HUES48 (cell line): ENCODE data around the gene SPPL3.

Experiments used
- H3K27ac ChIP-seq: one replicate; pipeline ENCODE4 v1.7.0; 2013; ENCODE audit warnings: low read depth, low read length, inconsistent platforms
- H3K27me3 ChIP-seq: 2 replicates; pipeline ENCODE4 v1.6.1; 2013; ENCODE audit warnings: mild to moderate bottlenecking, low read length; ENCODE audit not compliant: control insufficient read depth, insufficient read depth
- H3K36me3 ChIP-seq: 2 replicates; pipeline ENCODE4 v1.6.1; 2013; ENCODE audit warnings: low read length; ENCODE audit not compliant: control insufficient read depth, insufficient read depth
- H3K4me1 ChIP-seq: 2 replicates; pipeline ENCODE4 v1.6.1; 2013; ENCODE audit warnings: mild to moderate bottlenecking, low read length; ENCODE audit not compliant: control insufficient read depth, insufficient read depth
- H3K4me3 ChIP-seq: 2 replicates; pipeline ENCODE4 v1.5.1; 2013; ENCODE audit warnings: mild to moderate bottlenecking, low read depth, low read length
- H3K9ac ChIP-seq: 2 replicates; pipeline ENCODE4 v1.6.1; 2013; ENCODE audit warnings: mild to moderate bottlenecking, low read depth, low read length, moderate library complexity
- H3K9me3 ChIP-seq: 2 replicates; pipeline ENCODE4 v1.6.1; 2013; ENCODE audit warnings: low read length; ENCODE audit not compliant: control insufficient read depth, insufficient read depth

Gene SPPL3

GRCh38 chr12:120720987-120721801, 183.0 kb downstream of the SPPL3 start:
- no peak overlapping the region for H3K27ac ChIP-seq
- H3K9ac ChIP-seq = no peak overlapping the region
- H3K27me3 ChIP-seq = 0 out of 2 replicates have a peak, but pooled peaks cover 3% of the 10 kb centered on the region
- H3K4me3 ChIP-seq = no peak overlapping the region
- H3K36me3 ChIP-seq = peaks cover 76% of the 10 kb centered on the region
- H3K9me3 ChIP-seq = no peaks in the 10 kb centered on the region
- peaks cover 9% of the 10 kb centered on the region; the same call in 1 of the 2 replicates for H3K4me1 ChIP-seq

- Histone ChIP-seq H3K27me3 (no peaks in the 10 kb centered on the region), H3K9ac (no peak overlapping the region), H3K36me3 (peaks cover 83% of the 10 kb centered on the region), H3K4me3 (no peak overlapping the region), H3K27ac (no peak overlapping the region), H3K9me3 (no peaks in the 10 kb centered on the region), H3K4me1 (peaks cover 8% of the 10 kb centered on the region; the same call in 1 of the 2 replicates)
These were observed 183.7 kb downstream of the SPPL3 start for GRCh38 chr12:120720234-120720986.

DNA sequence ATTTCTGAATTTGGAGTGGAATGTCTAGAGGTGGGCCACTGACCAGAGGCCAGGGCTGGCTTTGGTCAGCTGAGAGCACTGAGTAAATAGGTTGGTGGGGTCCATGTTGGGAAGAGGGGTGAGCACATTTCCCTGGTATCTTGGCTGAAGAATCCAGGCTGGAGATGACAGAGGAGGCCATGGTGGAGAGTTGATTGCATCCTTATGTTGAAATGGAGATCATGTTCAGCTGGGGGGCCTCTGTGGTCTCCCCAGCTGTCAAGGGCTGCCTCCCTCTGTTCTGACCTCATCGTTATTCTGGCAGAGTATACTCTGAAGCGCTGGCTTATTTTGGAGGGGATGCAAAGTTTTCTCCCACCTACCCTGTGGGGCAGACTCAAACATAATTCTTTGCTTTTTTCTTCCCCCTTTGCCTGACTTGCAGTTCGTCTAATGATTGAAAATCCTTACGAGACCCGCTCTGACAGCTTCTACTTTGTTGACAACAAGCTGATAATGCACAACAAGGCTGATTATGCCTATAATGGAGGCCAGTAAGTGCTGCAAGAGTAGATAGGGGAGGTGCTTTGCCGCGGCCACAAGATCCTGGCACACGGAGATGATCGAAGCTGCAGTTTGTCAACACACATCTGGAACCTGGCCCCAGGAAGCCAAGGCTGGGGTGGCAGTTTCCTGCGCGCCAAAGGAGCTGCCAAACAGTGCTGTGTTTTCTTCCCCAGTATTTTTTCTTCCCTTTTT, 184.5 kb downstream of the SPPL3 start:
- no peak overlapping the region for H3K9ac ChIP-seq
- H3K4me3 ChIP-seq = no peak overlapping the region
- no peak overlapping the region for H3K27ac ChIP-seq
- peaks cover 2% of the 10 kb centered on the region; the same call in 1 of the 2 replicates for H3K4me1 ChIP-seq
- no peaks in the 10 kb centered on the region for H3K9me3 ChIP-seq
- H3K36me3 ChIP-seq = peaks cover 89% of the 10 kb centered on the region
- no peaks in the 10 kb centered on the region for H3K27me3 ChIP-seq

DNA sequence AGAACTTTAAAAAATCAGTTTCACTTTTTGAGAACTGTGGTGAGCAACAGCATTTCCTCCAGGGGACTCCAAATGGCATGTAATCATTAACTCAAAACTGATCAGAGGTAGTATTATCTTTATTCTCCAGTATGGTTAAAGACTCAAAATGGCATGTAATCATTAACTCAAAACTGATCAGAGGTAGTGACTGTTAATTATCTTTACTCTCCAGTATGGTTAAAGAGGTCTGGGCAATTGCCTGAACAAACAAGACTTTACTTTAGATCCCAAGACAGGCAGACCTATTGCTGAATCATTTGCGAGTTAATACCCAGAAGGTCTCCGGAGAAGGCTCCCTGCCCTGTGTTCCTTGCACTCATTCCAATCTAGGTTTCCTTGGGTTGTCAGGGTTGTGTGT, 185.1 kb downstream of the SPPL3 start:
- Histone ChIP-seq H3K4me1 (no peaks in the 10 kb centered on the region), H3K4me3 (no peak overlapping the region), H3K27me3 (no peaks in the 10 kb centered on the region), H3K36me3 (peaks cover 93% of the 10 kb centered on the region), H3K9me3 (no peaks in the 10 kb centered on the region), H3K27ac (no peak overlapping the region), H3K9ac (no peak overlapping the region)

- Histone ChIP-seq H3K27me3 (no peaks in the 10 kb centered on the region), H3K27ac (no peak overlapping the region), H3K36me3 (peaks cover 92% of the 10 kb centered on the region), H3K4me1 (no peaks in the 10 kb centered on the region), H3K9me3 (no peaks in the 10 kb centered on the region), H3K9ac (no peak overlapping the region), H3K4me3 (no peak overlapping the region)
These were observed 186.1 kb downstream of the SPPL3 start for GRCh38 chr12:120718055-120718454.

DNA sequence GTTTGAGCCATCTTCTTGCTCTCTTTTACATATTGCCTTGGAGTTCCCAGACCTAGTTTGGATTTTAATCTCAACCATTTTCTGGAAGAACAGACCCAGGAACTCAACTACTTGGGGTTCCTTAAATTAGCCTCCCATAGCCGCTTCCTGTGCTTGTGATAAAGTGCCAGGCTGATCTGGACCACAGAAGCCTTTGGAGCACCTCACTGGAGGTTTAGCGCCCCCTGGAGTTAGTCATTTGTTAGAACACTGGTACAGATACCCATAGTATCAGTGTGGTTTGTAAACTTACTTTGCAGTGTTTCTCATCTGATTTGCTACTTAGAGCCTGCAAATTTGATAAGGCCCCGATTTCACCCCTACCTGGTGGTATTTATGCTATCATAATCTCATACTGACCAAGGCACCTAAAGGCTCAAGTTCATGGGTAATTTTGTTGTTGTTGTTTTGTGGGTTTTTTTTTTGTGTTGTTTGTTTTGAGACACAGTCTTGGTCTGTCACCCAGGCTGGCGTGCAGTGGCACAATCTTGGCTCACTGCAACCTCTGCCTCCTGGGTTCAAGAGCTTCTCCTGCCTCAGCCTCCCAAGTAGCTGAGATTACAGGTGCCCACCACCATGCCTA, 190.2 kb downstream of the SPPL3 start:
- Histone ChIP-seq H3K27ac (no peak overlapping the region), H3K27me3 (no peaks in the 10 kb centered on the region), H3K9me3 (no peaks in the 10 kb centered on the region), H3K9ac (no peak overlapping the region), H3K4me1 (peaks cover 21% of the 10 kb centered on the region), H3K4me3 (no peak overlapping the region), H3K36me3 (peaks cover 62% of the 10 kb centered on the region)

GRCh38 chr12:120712610-120713009, 191.5 kb downstream of the SPPL3 start:
- H3K4me3 ChIP-seq = no peak overlapping the region
- no peak overlapping the region for H3K27ac ChIP-seq
- no peaks in the 10 kb centered on the region for H3K9me3 ChIP-seq
- peaks cover 51% of the 10 kb centered on the region for H3K36me3 ChIP-seq
- no peaks in the 10 kb centered on the region for H3K27me3 ChIP-seq
- H3K4me1 ChIP-seq = peaks cover 21% of the 10 kb centered on the region
- H3K9ac ChIP-seq = no peak overlapping the region
